SK-N-SH (cell line): ENCODE results near the gene FGGY.

Source experiments
- JUND ChIP-seq: IDR thresholded peaks from 2 replicates; pipeline ENCODE4 v1.4.0; 2012
- MEF2A ChIP-seq: IDR thresholded peaks from 2 replicates; pipeline ENCODE4 v1.4.0; 2012; ENCODE audit warnings: low read depth, borderline replicate concordance
- NFIC ChIP-seq: IDR thresholded peaks from 2 replicates; pipeline ENCODE4 v1.4.0; 2012; ENCODE audit warnings: borderline replicate concordance
- TF ChIP-seq, protein P1 (sequence below): IDR thresholded peaks from 2 replicates; pipeline ENCODE4 v1.6.1; 2012; ENCODE audit warnings: mild to moderate bottlenecking, low read depth, low read length, moderate library complexity
- TF ChIP-seq, protein P2 (sequence below): fragments of 200-600 bp; sonication (generic); IDR thresholded peaks from 2 replicates; pipeline ENCODE4 v1.6.1; 2017; ENCODE audit warnings: antibody characterized with exemption, mild to moderate bottlenecking, moderate library complexity

GRCh38 chr1:59485171-59485570, 188.3 kb downstream of the FGGY start:
- TF ChIP-seq, protein P1, sequence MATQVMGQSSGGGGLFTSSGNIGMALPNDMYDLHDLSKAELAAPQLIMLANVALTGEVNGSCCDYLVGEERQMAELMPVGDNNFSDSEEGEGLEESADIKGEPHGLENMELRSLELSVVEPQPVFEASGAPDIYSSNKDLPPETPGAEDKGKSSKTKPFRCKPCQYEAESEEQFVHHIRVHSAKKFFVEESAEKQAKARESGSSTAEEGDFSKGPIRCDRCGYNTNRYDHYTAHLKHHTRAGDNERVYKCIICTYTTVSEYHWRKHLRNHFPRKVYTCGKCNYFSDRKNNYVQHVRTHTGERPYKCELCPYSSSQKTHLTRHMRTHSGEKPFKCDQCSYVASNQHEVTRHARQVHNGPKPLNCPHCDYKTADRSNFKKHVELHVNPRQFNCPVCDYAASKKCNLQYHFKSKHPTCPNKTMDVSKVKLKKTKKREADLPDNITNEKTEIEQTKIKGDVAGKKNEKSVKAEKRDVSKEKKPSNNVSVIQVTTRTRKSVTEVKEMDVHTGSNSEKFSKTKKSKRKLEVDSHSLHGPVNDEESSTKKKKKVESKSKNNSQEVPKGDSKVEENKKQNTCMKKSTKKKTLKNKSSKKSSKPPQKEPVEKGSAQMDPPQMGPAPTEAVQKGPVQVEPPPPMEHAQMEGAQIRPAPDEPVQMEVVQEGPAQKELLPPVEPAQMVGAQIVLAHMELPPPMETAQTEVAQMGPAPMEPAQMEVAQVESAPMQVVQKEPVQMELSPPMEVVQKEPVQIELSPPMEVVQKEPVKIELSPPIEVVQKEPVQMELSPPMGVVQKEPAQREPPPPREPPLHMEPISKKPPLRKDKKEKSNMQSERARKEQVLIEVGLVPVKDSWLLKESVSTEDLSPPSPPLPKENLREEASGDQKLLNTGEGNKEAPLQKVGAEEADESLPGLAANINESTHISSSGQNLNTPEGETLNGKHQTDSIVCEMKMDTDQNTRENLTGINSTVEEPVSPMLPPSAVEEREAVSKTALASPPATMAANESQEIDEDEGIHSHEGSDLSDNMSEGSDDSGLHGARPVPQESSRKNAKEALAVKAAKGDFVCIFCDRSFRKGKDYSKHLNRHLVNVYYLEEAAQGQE = no peak
- TF ChIP-seq, protein P2, sequence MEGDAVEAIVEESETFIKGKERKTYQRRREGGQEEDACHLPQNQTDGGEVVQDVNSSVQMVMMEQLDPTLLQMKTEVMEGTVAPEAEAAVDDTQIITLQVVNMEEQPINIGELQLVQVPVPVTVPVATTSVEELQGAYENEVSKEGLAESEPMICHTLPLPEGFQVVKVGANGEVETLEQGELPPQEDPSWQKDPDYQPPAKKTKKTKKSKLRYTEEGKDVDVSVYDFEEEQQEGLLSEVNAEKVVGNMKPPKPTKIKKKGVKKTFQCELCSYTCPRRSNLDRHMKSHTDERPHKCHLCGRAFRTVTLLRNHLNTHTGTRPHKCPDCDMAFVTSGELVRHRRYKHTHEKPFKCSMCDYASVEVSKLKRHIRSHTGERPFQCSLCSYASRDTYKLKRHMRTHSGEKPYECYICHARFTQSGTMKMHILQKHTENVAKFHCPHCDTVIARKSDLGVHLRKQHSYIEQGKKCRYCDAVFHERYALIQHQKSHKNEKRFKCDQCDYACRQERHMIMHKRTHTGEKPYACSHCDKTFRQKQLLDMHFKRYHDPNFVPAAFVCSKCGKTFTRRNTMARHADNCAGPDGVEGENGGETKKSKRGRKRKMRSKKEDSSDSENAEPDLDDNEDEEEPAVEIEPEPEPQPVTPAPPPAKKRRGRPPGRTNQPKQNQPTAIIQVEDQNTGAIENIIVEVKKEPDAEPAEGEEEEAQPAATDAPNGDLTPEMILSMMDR = no peak
- no peak for TF ChIP-seq MEF2A
- TF ChIP-seq JUND = no peak
- no peak for TF ChIP-seq NFIC
